GM10248 (cell line): ENCODE measurements around the gene RIPPLY3.
"Not testable (repeated sequence)": the region's sequence is repeated elsewhere in the genome, so short reads cannot be mapped to it uniquely, and the experiment has no call there.

ENCODE experiments used
- CTCF ChIA-PET: fragments of 300-600 bp; sonication (Branson Sonifier 250); formaldehyde crosslinking; extraction: SDS; loops from one replicate; lab custom pipeline; 2021; ENCODE audit warnings: antibody characterized with exemption; lab: Yijun Ruan, JAX
- POLR2A ChIA-PET: fragments of 350-650 bp; sonication (Branson Sonifier 250); formaldehyde crosslinking; extraction: SDS; loops from one replicate; lab custom pipeline; 2020; ENCODE audit warnings: antibody characterized with exemption; lab: Yijun Ruan, JAX
- DNase-seq: peaks from one replicate; pipeline ENCODE4 v3.0.0; 2012; ENCODE audit errors: extremely low spot score
- TF ChIP-seq, protein P1 (sequence below): IDR thresholded peaks from 2 replicates; pipeline ENCODE4 v1.5.1; 2012; ENCODE audit warnings: mild to moderate bottlenecking, low read depth; ENCODE audit errors: extremely low read depth, missing control alignments, control extremely low read depth

Gene RIPPLY3

GRCh38 chr21:37000381-37000780 lies 6.1 kb upstream of the RIPPLY3 start:
- TF ChIP-seq, protein P1, sequence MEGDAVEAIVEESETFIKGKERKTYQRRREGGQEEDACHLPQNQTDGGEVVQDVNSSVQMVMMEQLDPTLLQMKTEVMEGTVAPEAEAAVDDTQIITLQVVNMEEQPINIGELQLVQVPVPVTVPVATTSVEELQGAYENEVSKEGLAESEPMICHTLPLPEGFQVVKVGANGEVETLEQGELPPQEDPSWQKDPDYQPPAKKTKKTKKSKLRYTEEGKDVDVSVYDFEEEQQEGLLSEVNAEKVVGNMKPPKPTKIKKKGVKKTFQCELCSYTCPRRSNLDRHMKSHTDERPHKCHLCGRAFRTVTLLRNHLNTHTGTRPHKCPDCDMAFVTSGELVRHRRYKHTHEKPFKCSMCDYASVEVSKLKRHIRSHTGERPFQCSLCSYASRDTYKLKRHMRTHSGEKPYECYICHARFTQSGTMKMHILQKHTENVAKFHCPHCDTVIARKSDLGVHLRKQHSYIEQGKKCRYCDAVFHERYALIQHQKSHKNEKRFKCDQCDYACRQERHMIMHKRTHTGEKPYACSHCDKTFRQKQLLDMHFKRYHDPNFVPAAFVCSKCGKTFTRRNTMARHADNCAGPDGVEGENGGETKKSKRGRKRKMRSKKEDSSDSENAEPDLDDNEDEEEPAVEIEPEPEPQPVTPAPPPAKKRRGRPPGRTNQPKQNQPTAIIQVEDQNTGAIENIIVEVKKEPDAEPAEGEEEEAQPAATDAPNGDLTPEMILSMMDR, result no peak
- POLR2A ChIA-PET, result no interaction called here
- CTCF ChIA-PET, result interaction anchor here (0.9 to 3.3 kb wide), 3 partner anchors 9 to 11 kb away, joined by 3 to 13 read pairs (median 10); no protein-coding TSS in a partner anchor
- no peak for DNase-seq

GRCh38 chr21:37001441-37001840 lies 5.1 kb upstream of the RIPPLY3 start:
- POLR2A ChIA-PET, result no interaction called here
- TF ChIP-seq, protein P1, result no peak
- DNase-seq, result no peak
- CTCF ChIA-PET, result interaction anchor here (0.9 to 3.3 kb wide), 4 partner anchors 8 to 25 kb away, joined by 3 to 10 read pairs (median 3); no protein-coding TSS in a partner anchor

GRCh38 chr21:37002851-37003250 lies 3.7 kb upstream of the RIPPLY3 start:
- POLR2A ChIA-PET, DNase-seq: not testable (repeated sequence)
- CTCF ChIA-PET, result interaction anchor here (1.1 kb wide), 2 partner anchors 13 to 18 kb away, joined by 3 to 4 read pairs; no protein-coding TSS in a partner anchor

DNA sequence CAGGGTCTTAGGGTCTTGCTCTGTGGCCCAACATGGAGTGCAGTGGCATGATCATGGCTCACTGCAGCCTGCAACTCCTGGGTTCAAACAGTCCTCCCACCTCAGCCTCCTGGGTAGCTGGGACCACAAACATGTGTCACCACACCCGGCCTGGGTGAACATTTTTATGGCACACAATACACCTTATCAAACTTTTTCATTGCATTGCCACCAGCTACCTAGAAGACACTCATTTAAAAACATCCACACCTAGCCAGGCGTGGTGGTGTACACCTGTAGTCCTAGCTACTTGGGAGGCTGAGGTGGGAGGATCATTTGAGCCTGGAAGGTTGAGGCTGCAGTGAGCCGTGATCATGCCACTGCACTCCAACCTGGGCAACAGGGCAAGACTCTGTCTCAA lies 2.6 kb upstream of the RIPPLY3 start:
- ChIA-PET POLR2A (interaction anchor here (0.6 kb wide), 1 partner anchor 787 kb away, joined by 3 read pairs; no protein-coding TSS in a partner anchor), CTCF (interaction anchor here (1.8 kb wide), 1 partner anchor 14 kb away, joined by 8 read pairs; no protein-coding TSS in a partner anchor)
- not testable (repeated sequence) for DNase-seq

- DNase-seq, result peak; percentile 25
- ChIA-PET CTCF (interaction anchor here (1.5 to 3.1 kb wide), 3 partner anchors 9 to 28 kb away, joined by 4 to 17 read pairs (median 15); no protein-coding TSS in a partner anchor), POLR2A (no interaction called here)
- TF ChIP-seq, protein P1, result no peak
Measured at GRCh38 chr21:37005548-37006485, 685 bp upstream of the RIPPLY3 start.

GRCh38 chr21:37008724-37009123 lies 2.2 kb downstream of the RIPPLY3 start:
- DNase-seq, result no peak
- ChIA-PET POLR2A (no interaction called here), CTCF (interaction anchor here (2.9 to 3.1 kb wide), 2 partner anchors 19 to 31 kb away, joined by 15 to 17 read pairs; no protein-coding TSS in a partner anchor)
- TF ChIP-seq, protein P1, result no peak

GRCh38 chr21:37009740-37010341 lies 3.3 kb downstream of the RIPPLY3 start:
- TF ChIP-seq, protein P1, result peak; percentile 93
- ChIA-PET CTCF (interaction anchor here (0.7 to 4.6 kb wide), 35 partner anchors 9 to 1051 kb away, joined by 3 to 38 read pairs (median 4); partner anchors contain the start of gene HLCS), POLR2A (no interaction called here)
- peak; percentile 89 for DNase-seq
